Aorta (tissue), 5 donors: ENCODE measurements around the gene SF3B4. TPM values are rescaled to one million over a fixed set of nuclear protein-coding genes. Genes with fewer than 3 reads are reported as not detected.

ENCODE experiments used
- ATAC-seq: fragments of 200-7000 bp; cut with Tn5 transposase; one replicate; pipeline ENCODE4 v1.9.1; 2022; ENCODE audit warnings: moderate library complexity; ENCODE audit not compliant: low FRiP score
- DNase-seq, 2 donors: peaks; one replicate each; pipeline ENCODE4 v3.0.0-alpha.2; 2020
- H3K27ac ChIP-seq, 2 donors: one replicate each; pipeline ENCODE4 v1.5.1; 2013; ENCODE audit warnings: low read length in 2 of 2, mild to moderate bottlenecking in 2 of 2, moderate library complexity in 2 of 2, control low read depth in 1 of 2, inconsistent platforms in 1 of 2, low read depth in 1 of 2
- H3K27me3 ChIP-seq, 2 donors: one replicate each; pipeline ENCODE4 v1.6.1; 2013; ENCODE audit warnings: control low read depth in 1 of 2, low read length in 1 of 2, mild to moderate bottlenecking in 1 of 2, moderate library complexity in 1 of 2; ENCODE audit not compliant: insufficient read depth in 2 of 2, control insufficient read depth in 1 of 2
- H3K36me3 ChIP-seq, 2 donors: one replicate each; pipeline ENCODE4 v1.6.1; 2013; ENCODE audit warnings: control low read depth in 1 of 2, low read length in 1 of 2, mild to moderate bottlenecking in 1 of 2; ENCODE audit not compliant: insufficient read depth in 2 of 2, control insufficient read depth in 1 of 2
- H3K4me1 ChIP-seq, 2 donors: one replicate each; pipeline ENCODE4 v1.6.1; 2013; ENCODE audit warnings: low read length in 2 of 2, control low read depth in 1 of 2, mild to moderate bottlenecking in 1 of 2, moderate library complexity in 1 of 2; ENCODE audit not compliant: insufficient read depth in 2 of 2, control insufficient read depth in 1 of 2
- H3K4me3 ChIP-seq, 2 donors: one replicate each; pipeline ENCODE4 v1.5.1; 2013; ENCODE audit warnings: low read length in 2 of 2, control low read depth in 1 of 2, mild to moderate bottlenecking in 1 of 2
- H3K9me3 ChIP-seq: one replicate; pipeline ENCODE4 v1.6.1; 2013; ENCODE audit warnings: mild to moderate bottlenecking, low read length; ENCODE audit not compliant: control insufficient read depth
- WGBS, 2 donors: extraction: QIAGEN DNeasy Blood & Tissue Kit; methylation state at CpG; one replicate each; pipeline ENCODE4 v1.1.7; 2013; 5-methylcytosine and 5-hydroxymethylcytosine counted together
- intact Hi-C, 2 donors: fragments of 100-400 bp; cut with DNase I; formaldehyde crosslinking; loops; one replicate each; pipeline versions ENCODE4 v1.14.2 to v1.15.0; 2022
- polyA plus RNA-seq, 2 donors: library from polyadenylated mRNA; stranded (reverse); fragments of 200-250 nt; gene quantifications; one replicate each; pipeline ENCODE4 v1.2.3, GENCODE V29; 2013
- total RNA-seq, 2 donors: library from RNA; stranded (reverse); fragmentation: NEBNext Ultra II Directional; extraction: Animal tissue kit (Norgen Biotek cat#: 25700); gene quantifications; one replicate each; pipeline ENCODE4 v1.2.1, GENCODE V29; 2021
- donor health status: healthy with polysubstance abuse.
- donor health status: Bipolar disorder and iron deficiency.
- donor health status: DM: no; HTN: no; CAD: no.
- donor health status: DM: no; HTN: no; CAD: no.
- donor health status: DM: yes; HTN: yes; CAD: no.

The SF3B4 gene
- total and polyA plus RNA-seq, 4 donors = 18.8 to 42.6 (median 37.4) TPM

DNA sequence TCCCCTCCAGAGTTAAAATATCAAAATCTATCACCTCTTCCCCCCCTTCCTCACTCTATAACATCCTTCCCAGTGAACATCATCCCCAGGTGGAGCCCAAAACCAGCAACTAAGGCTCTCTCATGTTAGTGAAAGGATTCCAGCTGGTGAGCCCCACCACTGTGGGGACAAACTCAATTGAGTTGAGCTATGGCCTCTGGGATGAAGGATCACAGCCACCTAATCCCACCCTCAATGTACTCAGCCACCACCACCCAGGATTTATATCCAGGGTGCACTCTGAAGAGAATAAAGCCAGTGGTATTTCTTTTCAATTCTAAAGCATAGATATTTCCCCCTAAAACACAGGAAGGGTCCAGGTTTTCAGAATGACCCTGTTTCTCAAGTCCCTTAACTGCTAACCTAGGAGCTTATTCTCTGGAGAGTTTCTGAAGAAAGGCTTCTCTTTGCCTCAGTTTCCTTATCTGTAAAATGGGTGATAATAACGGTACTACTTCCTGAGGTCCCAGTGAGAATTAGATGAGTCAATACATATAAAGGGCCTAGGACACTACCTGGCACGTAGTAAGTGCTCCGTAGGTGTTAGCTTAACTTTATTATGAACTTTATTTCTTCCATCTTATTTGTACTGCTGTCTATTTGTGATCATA, 43.9 kb downstream of the SF3B4 start:
- Histone ChIP-seq H3K27ac (no peak overlapping the region), H3K4me1 (peaks cover 0 to 4% of the 10 kb centered on the region in 2 donors), H3K27me3 (peaks cover 0 to 2% of the 10 kb centered on the region in 2 donors), H3K9me3 (no peaks in the 10 kb centered on the region), H3K36me3 (no peaks in the 10 kb centered on the region), H3K4me3 (no peak overlapping the region)
- intact Hi-C loops = no loop called here
- 83 to 86% methylated on average over 3 of the region's 3 CpGs for WGBS, 2 donors
- ATAC-seq (no peak), DNase-seq (no peak)

DNA sequence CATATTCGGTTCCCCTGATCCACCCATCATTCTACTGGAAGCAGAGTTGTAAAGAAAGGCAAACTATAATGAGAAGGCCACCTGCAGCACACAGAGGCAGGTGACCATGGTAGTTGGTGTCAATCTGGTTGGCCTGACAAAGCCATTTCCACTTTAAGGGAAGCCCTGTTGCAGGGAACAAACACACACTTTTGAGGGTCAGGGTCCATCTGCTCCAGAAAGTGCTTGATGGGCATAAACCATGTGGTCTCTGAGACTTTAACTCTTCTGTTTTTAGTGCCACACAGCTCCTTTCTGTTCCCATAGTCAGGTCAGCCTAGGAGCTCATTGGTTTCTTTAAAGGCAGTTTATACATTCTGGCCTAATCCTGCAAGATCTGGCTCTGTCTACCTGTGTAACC, 45.7 kb downstream of the SF3B4 start:
- H3K27me3 ChIP-seq = peaks cover 0 to 1% of the 10 kb centered on the region in 2 donors
- DNase-seq (no peak), ATAC-seq (no peak)
- H3K4me3 ChIP-seq = no peak overlapping the region
- peaks cover 0 to 4% of the 10 kb centered on the region in 2 donors for H3K4me1 ChIP-seq
- H3K36me3 ChIP-seq = no peaks in the 10 kb centered on the region
- H3K9me3 ChIP-seq = no peaks in the 10 kb centered on the region
- intact Hi-C loops = no loop called here
- H3K27ac ChIP-seq = no peak overlapping the region
- WGBS, 2 donors = 91 to 94% methylated on average over 1 of the region's 1 CpG

DNA sequence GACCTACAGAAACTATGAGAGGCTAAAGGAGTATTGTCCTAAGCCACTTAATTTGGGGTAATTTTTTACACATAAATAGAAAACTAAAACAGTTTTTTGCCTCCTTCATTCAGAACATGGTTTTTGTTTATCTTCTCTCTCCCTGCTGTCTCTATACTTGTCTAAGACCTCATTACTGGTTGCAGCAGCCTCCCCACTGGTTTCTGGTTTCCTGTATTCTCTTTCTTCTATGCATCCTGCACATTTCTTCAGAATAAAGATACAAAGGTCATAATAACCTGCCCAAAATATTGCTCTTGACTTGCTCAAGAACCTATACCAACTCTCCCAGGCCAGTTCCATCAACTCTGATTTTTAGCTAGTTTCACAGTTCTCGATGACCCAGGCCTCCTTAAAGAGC, 48.0 kb downstream of the SF3B4 start:
- Histone ChIP-seq H3K36me3 (no peaks in the 10 kb centered on the region), H3K27me3 (no peaks in the 10 kb centered on the region), H3K4me3 (no peak overlapping the region), H3K27ac (no peak overlapping the region), H3K4me1 (no peaks in the 10 kb centered on the region), H3K9me3 (no peaks in the 10 kb centered on the region)
- ATAC-seq = no peak
- WGBS, 2 donors = 91 to 96% methylated on average over 1 of the region's 1 CpG
- intact Hi-C loops = no loop called here
- no peak for DNase-seq

DNA sequence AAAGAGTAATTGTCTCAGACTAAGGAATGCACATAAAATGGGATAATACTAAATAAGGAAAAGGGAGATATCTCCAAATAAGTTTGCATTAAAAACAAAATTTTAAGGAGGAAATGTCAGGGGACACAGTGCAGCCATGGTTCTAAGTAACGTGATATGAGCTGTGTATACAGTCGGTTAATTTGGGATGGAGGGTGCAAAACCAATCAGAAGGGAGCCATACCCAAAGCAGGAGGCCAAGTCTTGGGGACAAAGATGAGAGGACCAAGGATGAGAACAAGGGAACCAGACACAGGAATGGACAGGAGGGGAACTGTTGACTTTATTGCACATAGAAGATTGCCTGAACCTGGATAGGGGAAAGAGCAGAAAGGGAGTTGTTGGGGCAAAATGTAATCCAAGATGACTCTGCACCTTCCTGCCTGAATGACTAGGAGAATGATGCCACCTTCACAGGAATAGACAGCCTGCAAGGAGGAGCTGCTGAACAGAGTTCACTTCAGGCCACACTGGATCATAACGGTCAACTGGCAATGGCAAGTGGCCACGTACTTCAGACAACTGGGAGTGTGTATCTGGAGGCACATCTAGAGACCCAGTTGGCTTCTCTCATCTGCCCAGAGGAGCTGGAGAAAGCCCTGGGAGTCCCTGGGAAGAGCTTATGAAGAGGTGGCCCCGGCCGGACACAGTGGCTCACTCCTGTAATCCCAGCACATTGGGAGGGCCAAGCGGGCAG, 50.2 kb downstream of the SF3B4 start:
- no peak for ATAC-seq
- no peaks in the 10 kb centered on the region for H3K4me1 ChIP-seq
- H3K36me3 ChIP-seq = no peaks in the 10 kb centered on the region
- H3K27me3 ChIP-seq = no peaks in the 10 kb centered on the region
- no peak overlapping the region for H3K4me3 ChIP-seq
- no peaks in the 10 kb centered on the region for H3K9me3 ChIP-seq
- no peak overlapping the region for H3K27ac ChIP-seq
- intact Hi-C loops = no loop called here
- 90 to 92% methylated on average over 7 of the region's 7 CpGs for WGBS, 2 donors
- DNase-seq = no peak

Other genes with a start within 250 kb of the SF3B4 start
- 10 to 100 TPM; 15.9 to 45.0 TPM for gene FCGR1A, start 145.1 kb downstream of the SF3B4 start, total RNA-seq
- gene FCGR1A, start 145.1 kb downstream of the SF3B4 start, polyA plus RNA-seq = 10 to 100 TPM; 12.5 to 25.2 TPM
- gene BOLA1, start 28.2 kb downstream of the SF3B4 start, total RNA-seq = 10 to 100 TPM in 1 of 2 donors, 1 to 10 TPM in 1; 8.7 to 14.0 TPM
- 10 to 100 TPM; 22.3 to 26.6 TPM for gene BOLA1, start 28.2 kb downstream of the SF3B4 start, polyA plus RNA-seq
- 10 to 100 TPM; 16.9 to 20.5 TPM for gene SV2A, start 10.0 kb downstream of the SF3B4 start, total RNA-seq
- 10 to 100 TPM in 1 of 2 donors, 1 to 10 TPM in 1; 4.3 to 13.0 TPM for gene SV2A, start 10.0 kb downstream of the SF3B4 start, polyA plus RNA-seq
- 10 to 100 TPM; 42.3 to 55.4 TPM for gene MTMR11, start 9.1 kb upstream of the SF3B4 start, total RNA-seq
- gene MTMR11, start 9.1 kb upstream of the SF3B4 start, polyA plus RNA-seq = 10 to 100 TPM; 19.3 to 59.1 TPM
- 10 to 100 TPM; 36.0 to 41.2 TPM for gene OTUD7B, start 82.9 kb upstream of the SF3B4 start, total RNA-seq
- 1 to 10 TPM; 6.3 to 6.9 TPM for gene OTUD7B, start 82.9 kb upstream of the SF3B4 start, polyA plus RNA-seq
- gene VPS45, start 140.0 kb upstream of the SF3B4 start, total RNA-seq = 10 to 100 TPM; 52.6 to 58.2 TPM
- gene VPS45, start 140.0 kb upstream of the SF3B4 start, polyA plus RNA-seq = 10 to 100 TPM; 19.7 to 39.7 TPM
- gene PLEKHO1, start 222.1 kb upstream of the SF3B4 start, total RNA-seq = 100 to 1,000 TPM in 1 of 2 donors, 10 to 100 TPM in 1; 90.6 to 146 TPM
- gene PLEKHO1, start 222.1 kb upstream of the SF3B4 start, polyA plus RNA-seq = 100 to 1,000 TPM in 1 of 2 donors, 10 to 100 TPM in 1; 56.6 to 146 TPM